Natural killer cell (primary cell): ENCODE results near the gene LGALS9C. TPM values are rescaled to one million over a fixed set of nuclear protein-coding genes. Genes with fewer than 3 reads are reported as not detected.
A peak's percentile ranks its signal among the peaks of the same experiment; 100 is the strongest.
"Not testable (repeated sequence)": the region's sequence is repeated elsewhere in the genome, so short reads cannot be mapped to it uniquely, and the experiment has no call there.

ENCODE experiments used
- ATAC-seq, 3 donors: fragments of 150-1000 bp in 2 of 3; fragments of 200-7000 bp in 1 of 3; cut with Tn5 transposase; 1 replicate in 1 of 3; 2 replicates in 2 of 3; pipeline ENCODE4 v1.10.0; 2021; ENCODE audit warnings: mild to moderate bottlenecking in 2 of 3, moderate library complexity in 2 of 3
- DNase-seq, 2 donors: peaks; one replicate each; pipeline versions ENCODE4 v3.0.0 to v3.0.0-alpha.2; 2013 to 2021; ENCODE audit warnings: mixed read lengths in 1 of 2
- H3K27ac ChIP-seq: one replicate; pipeline ENCODE4 v1.5.1; 2013; ENCODE audit warnings: mild to moderate bottlenecking, low read length
- H3K27me3 ChIP-seq: one replicate; pipeline ENCODE4 v1.6.1; 2013; ENCODE audit warnings: low read length; ENCODE audit not compliant: control insufficient read depth, insufficient read depth
- H3K36me3 ChIP-seq: one replicate; pipeline ENCODE4 v1.6.1; 2013; ENCODE audit warnings: low read length; ENCODE audit not compliant: control insufficient read depth, insufficient read depth
- H3K4me1 ChIP-seq: one replicate; pipeline ENCODE4 v1.6.1; 2013; ENCODE audit warnings: low read length; ENCODE audit not compliant: control insufficient read depth, insufficient read depth
- H3K4me3 ChIP-seq: one replicate; pipeline ENCODE4 v1.5.1; 2013; ENCODE audit warnings: low read length
- H3K9me3 ChIP-seq: one replicate; pipeline ENCODE4 v1.6.1; 2013; ENCODE audit warnings: low read length; ENCODE audit not compliant: control insufficient read depth, insufficient read depth
- H3K27ac Mint-ChIP-seq, 2 donors: one replicate each; pipeline ENCODE4 v1.8.0; 2022; ENCODE audit warnings: mild to moderate bottlenecking in 2 of 2, mixed read lengths in 2 of 2, moderate library complexity in 1 of 2
- H3K27me3 Mint-ChIP-seq, 2 donors: one replicate each; pipeline ENCODE4 v1.8.0; 2022; ENCODE audit warnings: low read depth in 2 of 2, mixed read lengths in 2 of 2
- H3K36me3 Mint-ChIP-seq: one replicate; pipeline ENCODE4 v1.8.0; 2022; ENCODE audit warnings: mixed read lengths
- H3K4me1 Mint-ChIP-seq, 2 donors: one replicate each; pipeline ENCODE4 v1.8.0; 2022; ENCODE audit warnings: mixed read lengths in 2 of 2
- H3K4me3 Mint-ChIP-seq: one replicate; pipeline ENCODE4 v1.8.0; 2022; ENCODE audit warnings: mild to moderate bottlenecking, moderate library complexity, mixed read lengths
- H3K9me3 Mint-ChIP-seq, 2 donors: one replicate each; pipeline ENCODE4 v1.8.0; 2022; ENCODE audit warnings: mixed read lengths in 2 of 2
- WGBS: methylation state at CpG from one replicate; pipeline ENCODE4 v1.1.7; 2013; ENCODE audit warnings: missing lambda C conversion rate; ENCODE audit not compliant: insufficient coverage; 5-methylcytosine and 5-hydroxymethylcytosine counted together
- intact Hi-C: fragments of 100-400 bp; cut with micrococcal nuclease; formaldehyde crosslinking; loops from one replicate; pipeline ENCODE4 v1.14.2; 2022
- total RNA-seq, 4 donors: library from RNA; stranded (reverse); fragments of 120-200 nt in 1 of 4; gene quantifications; one replicate each; pipeline versions ENCODE4 v1.2.3 to v1.2.4, GENCODE V29; 2013 to 2022

Gene LGALS9C
- total RNA-seq, 3 donors from 2014 or later (not counting 1 experiment from before 2014, with no cell fraction given) = 42.1 to 118 (median 56.8) TPM

GRCh38 chr17:18468472-18469171 lies 8.0 kb upstream of the LGALS9C start:
- H3K4me3 Mint-ChIP-seq, H3K4me1 Mint-ChIP-seq, DNase-seq, ATAC-seq, H3K4me1 ChIP-seq, H3K27me3 ChIP-seq, H3K36me3 ChIP-seq, H3K9me3 Mint-ChIP-seq, H3K9me3 ChIP-seq, H3K4me3 ChIP-seq, H3K36me3 Mint-ChIP-seq, H3K27ac ChIP-seq, H3K27ac Mint-ChIP-seq, H3K27me3 Mint-ChIP-seq, intact Hi-C loops: not testable (repeated sequence)
- 93% methylated on average over 8 of the region's 10 CpGs for whole genome bisulfite sequencing

- H3K4me3 Mint-ChIP-seq, H3K9me3 Mint-ChIP-seq, H3K36me3 Mint-ChIP-seq, intact Hi-C loops, H3K4me1 ChIP-seq, H3K27ac ChIP-seq, H3K36me3 ChIP-seq, H3K4me3 ChIP-seq, H3K9me3 ChIP-seq, DNase-seq, H3K27me3 Mint-ChIP-seq, H3K27me3 ChIP-seq, ATAC-seq, H3K27ac Mint-ChIP-seq: not testable (repeated sequence)
- H3K4me1 Mint-ChIP-seq = peaks cover 12 to 15% of the 10 kb centered on the region in 2 donors
- WGBS = 93% methylated on average over 2 of the region's 2 CpGs
These were observed 6.8 kb upstream of the LGALS9C start for GRCh38 chr17:18469837-18470236.

- H3K4me3 Mint-ChIP-seq, H3K4me1 ChIP-seq, H3K4me3 ChIP-seq, intact Hi-C loops, H3K27ac ChIP-seq, H3K36me3 Mint-ChIP-seq, H3K27me3 Mint-ChIP-seq, H3K27me3 ChIP-seq, H3K27ac Mint-ChIP-seq, H3K36me3 ChIP-seq, H3K9me3 ChIP-seq, ATAC-seq, DNase-seq, H3K9me3 Mint-ChIP-seq: not testable (repeated sequence)
- no CpG with 5 or more reads among the region's 11 CpGs for WGBS
- H3K4me1 Mint-ChIP-seq = peaks cover 13 to 17% of the 10 kb centered on the region in 2 donors
These were observed 6.2 kb upstream of the LGALS9C start for GRCh38 chr17:18470345-18470930.

GRCh38 chr17:18473967-18474366 lies 2.6 kb upstream of the LGALS9C start:
- intact Hi-C loops, H3K36me3 Mint-ChIP-seq, H3K4me3 Mint-ChIP-seq, H3K9me3 Mint-ChIP-seq, DNase-seq, H3K9me3 ChIP-seq, H3K4me1 ChIP-seq, H3K4me3 ChIP-seq, H3K27me3 Mint-ChIP-seq, H3K27me3 ChIP-seq, H3K36me3 ChIP-seq, H3K27ac ChIP-seq: not testable (repeated sequence)
- WGBS = no CpG with 5 or more reads among the region's 4 CpGs
- peak overlapping the region in 1 of 2 donors; percentile 82 for H3K27ac Mint-ChIP-seq
- peaks cover 17 to 23% of the 10 kb centered on the region in 2 donors for H3K4me1 Mint-ChIP-seq
- peak in 1 of 3 donors; percentile 12 for ATAC-seq

- H3K4me1 ChIP-seq, H3K36me3 ChIP-seq, H3K9me3 ChIP-seq, H3K27me3 Mint-ChIP-seq, H3K36me3 Mint-ChIP-seq, H3K4me3 ChIP-seq, H3K9me3 Mint-ChIP-seq, intact Hi-C loops, H3K27me3 ChIP-seq: not testable (repeated sequence)
- H3K4me1 Mint-ChIP-seq = peaks cover 17 to 23% of the 10 kb centered on the region in 2 donors
- ATAC-seq (peak; percentile 52 to 77 (median 75)), DNase-seq (peak in 1 of 2 donors; percentile 20)
- peak overlapping the region; percentile 38 for H3K4me3 Mint-ChIP-seq
- peak overlapping the region; percentile 82 to 88 for H3K27ac Mint-ChIP-seq
- WGBS = 20% methylated on average over 4 of the region's 7 CpGs
- peak overlapping the region; percentile 45 for H3K27ac ChIP-seq
These were observed 1.8 kb upstream of the LGALS9C start for GRCh38 chr17:18474754-18475153.

GRCh38 chr17:18477367-18477766 lies 778 bp downstream of the LGALS9C start:
- H3K36me3 ChIP-seq, DNase-seq, H3K27me3 ChIP-seq, H3K27me3 Mint-ChIP-seq, H3K4me3 ChIP-seq, H3K9me3 Mint-ChIP-seq, H3K4me1 ChIP-seq, ATAC-seq, H3K9me3 ChIP-seq, H3K27ac ChIP-seq, H3K36me3 Mint-ChIP-seq, intact Hi-C loops: not testable (repeated sequence)
- WGBS = no CpG with 5 or more reads among the region's 5 CpGs
- peak overlapping the region; percentile 99 for H3K4me3 Mint-ChIP-seq
- peak overlapping the region; percentile 97 for H3K27ac Mint-ChIP-seq
- H3K4me1 Mint-ChIP-seq = peaks cover 17 to 23% of the 10 kb centered on the region in 2 donors

GRCh38 chr17:18478362-18478761 lies 1.8 kb downstream of the LGALS9C start:
- H3K9me3 Mint-ChIP-seq, H3K4me3 Mint-ChIP-seq, H3K27me3 Mint-ChIP-seq, H3K27ac ChIP-seq, H3K36me3 Mint-ChIP-seq, H3K4me3 ChIP-seq, intact Hi-C loops, DNase-seq, ATAC-seq, H3K36me3 ChIP-seq, H3K27ac Mint-ChIP-seq, H3K9me3 ChIP-seq, H3K4me1 ChIP-seq, H3K27me3 ChIP-seq: not testable (repeated sequence)
- H3K4me1 Mint-ChIP-seq = peaks cover 17 to 23% of the 10 kb centered on the region in 2 donors
- no CpG with 5 or more reads among the region's 12 CpGs for WGBS
